ENCODE results near the gene ECM1. TPM values are rescaled to one million over a fixed set of nuclear protein-coding genes. Genes with fewer than 3 reads are reported as not detected.

The ECM1 gene
- total and polyA plus RNA-seq, 2 of the 8 experiments (the other 6 are each of a cell fraction or from before 2014, with no cell fraction given), result 0.95 to 0.98 TPM

DNA sequence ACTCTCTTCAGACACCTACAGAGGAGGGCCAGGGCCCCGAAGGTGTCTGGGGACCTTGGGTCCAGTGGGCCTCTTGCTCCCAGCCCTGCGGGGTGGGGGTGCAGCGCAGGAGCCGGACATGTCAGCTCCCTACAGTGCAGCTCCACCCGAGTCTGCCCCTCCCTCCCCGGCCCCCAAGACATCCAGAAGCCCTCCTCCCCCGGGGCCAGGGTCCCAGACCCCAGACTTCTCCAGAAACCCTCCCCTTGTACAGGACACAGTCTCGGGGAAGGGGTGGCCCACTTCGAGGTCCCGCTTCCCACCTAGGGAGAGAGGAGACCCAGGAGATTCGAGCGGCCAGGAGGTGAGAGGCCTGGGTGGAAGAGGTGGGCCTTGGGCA, 45.0 kb downstream of the ECM1 start (continued):
- TF ChIP-seq, protein P1, sequence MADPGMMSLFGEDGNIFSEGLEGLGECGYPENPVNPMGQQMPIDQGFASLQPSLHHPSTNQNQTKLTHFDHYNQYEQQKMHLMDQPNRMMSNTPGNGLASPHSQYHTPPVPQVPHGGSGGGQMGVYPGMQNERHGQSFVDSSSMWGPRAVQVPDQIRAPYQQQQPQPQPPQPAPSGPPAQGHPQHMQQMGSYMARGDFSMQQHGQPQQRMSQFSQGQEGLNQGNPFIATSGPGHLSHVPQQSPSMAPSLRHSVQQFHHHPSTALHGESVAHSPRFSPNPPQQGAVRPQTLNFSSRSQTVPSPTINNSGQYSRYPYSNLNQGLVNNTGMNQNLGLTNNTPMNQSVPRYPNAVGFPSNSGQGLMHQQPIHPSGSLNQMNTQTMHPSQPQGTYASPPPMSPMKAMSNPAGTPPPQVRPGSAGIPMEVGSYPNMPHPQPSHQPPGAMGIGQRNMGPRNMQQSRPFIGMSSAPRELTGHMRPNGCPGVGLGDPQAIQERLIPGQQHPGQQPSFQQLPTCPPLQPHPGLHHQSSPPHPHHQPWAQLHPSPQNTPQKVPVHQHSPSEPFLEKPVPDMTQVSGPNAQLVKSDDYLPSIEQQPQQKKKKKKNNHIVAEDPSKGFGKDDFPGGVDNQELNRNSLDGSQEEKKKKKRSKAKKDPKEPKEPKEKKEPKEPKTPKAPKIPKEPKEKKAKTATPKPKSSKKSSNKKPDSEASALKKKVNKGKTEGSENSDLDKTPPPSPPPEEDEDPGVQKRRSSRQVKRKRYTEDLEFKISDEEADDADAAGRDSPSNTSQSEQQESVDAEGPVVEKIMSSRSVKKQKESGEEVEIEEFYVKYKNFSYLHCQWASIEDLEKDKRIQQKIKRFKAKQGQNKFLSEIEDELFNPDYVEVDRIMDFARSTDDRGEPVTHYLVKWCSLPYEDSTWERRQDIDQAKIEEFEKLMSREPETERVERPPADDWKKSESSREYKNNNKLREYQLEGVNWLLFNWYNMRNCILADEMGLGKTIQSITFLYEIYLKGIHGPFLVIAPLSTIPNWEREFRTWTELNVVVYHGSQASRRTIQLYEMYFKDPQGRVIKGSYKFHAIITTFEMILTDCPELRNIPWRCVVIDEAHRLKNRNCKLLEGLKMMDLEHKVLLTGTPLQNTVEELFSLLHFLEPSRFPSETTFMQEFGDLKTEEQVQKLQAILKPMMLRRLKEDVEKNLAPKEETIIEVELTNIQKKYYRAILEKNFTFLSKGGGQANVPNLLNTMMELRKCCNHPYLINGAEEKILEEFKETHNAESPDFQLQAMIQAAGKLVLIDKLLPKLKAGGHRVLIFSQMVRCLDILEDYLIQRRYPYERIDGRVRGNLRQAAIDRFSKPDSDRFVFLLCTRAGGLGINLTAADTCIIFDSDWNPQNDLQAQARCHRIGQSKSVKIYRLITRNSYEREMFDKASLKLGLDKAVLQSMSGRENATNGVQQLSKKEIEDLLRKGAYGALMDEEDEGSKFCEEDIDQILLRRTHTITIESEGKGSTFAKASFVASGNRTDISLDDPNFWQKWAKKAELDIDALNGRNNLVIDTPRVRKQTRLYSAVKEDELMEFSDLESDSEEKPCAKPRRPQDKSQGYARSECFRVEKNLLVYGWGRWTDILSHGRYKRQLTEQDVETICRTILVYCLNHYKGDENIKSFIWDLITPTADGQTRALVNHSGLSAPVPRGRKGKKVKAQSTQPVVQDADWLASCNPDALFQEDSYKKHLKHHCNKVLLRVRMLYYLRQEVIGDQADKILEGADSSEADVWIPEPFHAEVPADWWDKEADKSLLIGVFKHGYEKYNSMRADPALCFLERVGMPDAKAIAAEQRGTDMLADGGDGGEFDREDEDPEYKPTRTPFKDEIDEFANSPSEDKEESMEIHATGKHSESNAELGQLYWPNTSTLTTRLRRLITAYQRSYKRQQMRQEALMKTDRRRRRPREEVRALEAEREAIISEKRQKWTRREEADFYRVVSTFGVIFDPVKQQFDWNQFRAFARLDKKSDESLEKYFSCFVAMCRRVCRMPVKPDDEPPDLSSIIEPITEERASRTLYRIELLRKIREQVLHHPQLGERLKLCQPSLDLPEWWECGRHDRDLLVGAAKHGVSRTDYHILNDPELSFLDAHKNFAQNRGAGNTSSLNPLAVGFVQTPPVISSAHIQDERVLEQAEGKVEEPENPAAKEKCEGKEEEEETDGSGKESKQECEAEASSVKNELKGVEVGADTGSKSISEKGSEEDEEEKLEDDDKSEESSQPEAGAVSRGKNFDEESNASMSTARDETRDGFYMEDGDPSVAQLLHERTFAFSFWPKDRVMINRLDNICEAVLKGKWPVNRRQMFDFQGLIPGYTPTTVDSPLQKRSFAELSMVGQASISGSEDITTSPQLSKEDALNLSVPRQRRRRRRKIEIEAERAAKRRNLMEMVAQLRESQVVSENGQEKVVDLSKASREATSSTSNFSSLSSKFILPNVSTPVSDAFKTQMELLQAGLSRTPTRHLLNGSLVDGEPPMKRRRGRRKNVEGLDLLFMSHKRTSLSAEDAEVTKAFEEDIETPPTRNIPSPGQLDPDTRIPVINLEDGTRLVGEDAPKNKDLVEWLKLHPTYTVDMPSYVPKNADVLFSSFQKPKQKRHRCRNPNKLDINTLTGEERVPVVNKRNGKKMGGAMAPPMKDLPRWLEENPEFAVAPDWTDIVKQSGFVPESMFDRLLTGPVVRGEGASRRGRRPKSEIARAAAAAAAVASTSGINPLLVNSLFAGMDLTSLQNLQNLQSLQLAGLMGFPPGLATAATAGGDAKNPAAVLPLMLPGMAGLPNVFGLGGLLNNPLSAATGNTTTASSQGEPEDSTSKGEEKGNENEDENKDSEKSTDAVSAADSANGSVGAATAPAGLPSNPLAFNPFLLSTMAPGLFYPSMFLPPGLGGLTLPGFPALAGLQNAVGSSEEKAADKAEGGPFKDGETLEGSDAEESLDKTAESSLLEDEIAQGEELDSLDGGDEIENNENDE (IDR thresholded peaks at IDR 0.05; ENCODE audit: insufficient replicate concordance, low read length), result no peak
- no peak for TF ChIP-seq EP300 (IDR thresholded peaks at IDR 0.05; ENCODE audit: borderline replicate concordance in 1 of 2, low read depth in 2 of 2, low read length in 2 of 2)
- TF ChIP-seq CBX5 (IDR thresholded peaks at IDR 0.05; ENCODE audit: low read depth, low read length), result no peak
- TF ChIP-seq HDAC2 (IDR thresholded peaks at IDR 0.05; ENCODE audit: borderline replicate concordance in 1 of 2, low read depth in 2 of 2, low read length in 2 of 2), result no peak
- no peak for TF ChIP-seq SP2 (IDR thresholded peaks at IDR 0.05; ENCODE audit: low read length)
- TF ChIP-seq YY1 (IDR thresholded peaks at IDR 0.05; ENCODE audit: low read depth, low read length), result no peak
- no peak for TF ChIP-seq CEBPB (IDR thresholded peaks at IDR 0.05; ENCODE audit: low read depth, low read length)
- TF ChIP-seq, protein P2, sequence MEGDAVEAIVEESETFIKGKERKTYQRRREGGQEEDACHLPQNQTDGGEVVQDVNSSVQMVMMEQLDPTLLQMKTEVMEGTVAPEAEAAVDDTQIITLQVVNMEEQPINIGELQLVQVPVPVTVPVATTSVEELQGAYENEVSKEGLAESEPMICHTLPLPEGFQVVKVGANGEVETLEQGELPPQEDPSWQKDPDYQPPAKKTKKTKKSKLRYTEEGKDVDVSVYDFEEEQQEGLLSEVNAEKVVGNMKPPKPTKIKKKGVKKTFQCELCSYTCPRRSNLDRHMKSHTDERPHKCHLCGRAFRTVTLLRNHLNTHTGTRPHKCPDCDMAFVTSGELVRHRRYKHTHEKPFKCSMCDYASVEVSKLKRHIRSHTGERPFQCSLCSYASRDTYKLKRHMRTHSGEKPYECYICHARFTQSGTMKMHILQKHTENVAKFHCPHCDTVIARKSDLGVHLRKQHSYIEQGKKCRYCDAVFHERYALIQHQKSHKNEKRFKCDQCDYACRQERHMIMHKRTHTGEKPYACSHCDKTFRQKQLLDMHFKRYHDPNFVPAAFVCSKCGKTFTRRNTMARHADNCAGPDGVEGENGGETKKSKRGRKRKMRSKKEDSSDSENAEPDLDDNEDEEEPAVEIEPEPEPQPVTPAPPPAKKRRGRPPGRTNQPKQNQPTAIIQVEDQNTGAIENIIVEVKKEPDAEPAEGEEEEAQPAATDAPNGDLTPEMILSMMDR (IDR thresholded peaks at IDR 0.05; ENCODE audit: control extremely low read depth in 1 of 3, insufficient read depth in 1 of 3, low read depth in 1 of 3, low read length in 3 of 3), result no peak
- no peak for TF ChIP-seq FOSL1 (IDR thresholded peaks at IDR 0.05; ENCODE audit: insufficient read depth, low read depth, low read length)
